ENCODE measurements around the gene C1orf53.

GRCh38 chr1:197869490-197870077, 32.8 kb upstream of the C1orf53 start:
- TF ChIP-seq, protein P1, sequence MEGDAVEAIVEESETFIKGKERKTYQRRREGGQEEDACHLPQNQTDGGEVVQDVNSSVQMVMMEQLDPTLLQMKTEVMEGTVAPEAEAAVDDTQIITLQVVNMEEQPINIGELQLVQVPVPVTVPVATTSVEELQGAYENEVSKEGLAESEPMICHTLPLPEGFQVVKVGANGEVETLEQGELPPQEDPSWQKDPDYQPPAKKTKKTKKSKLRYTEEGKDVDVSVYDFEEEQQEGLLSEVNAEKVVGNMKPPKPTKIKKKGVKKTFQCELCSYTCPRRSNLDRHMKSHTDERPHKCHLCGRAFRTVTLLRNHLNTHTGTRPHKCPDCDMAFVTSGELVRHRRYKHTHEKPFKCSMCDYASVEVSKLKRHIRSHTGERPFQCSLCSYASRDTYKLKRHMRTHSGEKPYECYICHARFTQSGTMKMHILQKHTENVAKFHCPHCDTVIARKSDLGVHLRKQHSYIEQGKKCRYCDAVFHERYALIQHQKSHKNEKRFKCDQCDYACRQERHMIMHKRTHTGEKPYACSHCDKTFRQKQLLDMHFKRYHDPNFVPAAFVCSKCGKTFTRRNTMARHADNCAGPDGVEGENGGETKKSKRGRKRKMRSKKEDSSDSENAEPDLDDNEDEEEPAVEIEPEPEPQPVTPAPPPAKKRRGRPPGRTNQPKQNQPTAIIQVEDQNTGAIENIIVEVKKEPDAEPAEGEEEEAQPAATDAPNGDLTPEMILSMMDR (IDR thresholded peaks at IDR 0.05): no peak
- no peak for TF ChIP-seq POLR2A (IDR thresholded peaks at IDR 0.05)
- no peak for TF ChIP-seq POLR2AphosphoS5 (IDR thresholded peaks at IDR 0.05; ENCODE audit: insufficient read depth in 1 of 2, low read depth in 1 of 2)
